ENCODE measurements around the gene SLC22A17.

The SLC22A17 gene

GRCh38 chr14:23361763-23362162, 9.1 kb upstream of the SLC22A17 start:
- DNase-seq (ENCODE audit: low read depth): no peak

DNA sequence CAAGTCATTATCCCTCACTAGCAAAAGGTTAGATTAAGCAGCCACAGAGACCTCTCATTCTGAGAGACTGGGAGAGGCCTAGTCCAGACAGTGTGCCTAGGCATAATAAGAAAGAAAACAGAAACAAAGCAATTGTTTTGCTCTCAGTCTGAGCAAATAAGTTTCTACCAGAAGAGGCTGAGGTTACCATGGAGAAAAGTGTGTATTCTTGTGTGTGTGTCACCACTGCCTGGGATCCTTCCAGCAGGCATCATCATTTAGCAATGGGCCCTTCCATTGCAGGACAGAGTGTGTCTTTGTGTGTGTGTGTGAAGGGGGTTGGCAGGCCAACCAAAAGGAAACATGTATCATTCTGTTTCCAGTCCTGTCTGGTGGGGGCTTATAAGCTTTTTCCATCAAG, 8.6 kb upstream of the SLC22A17 start:
- DNase-seq (ENCODE audit: low read depth): no peak

- DNase-seq (ENCODE audit: low read depth): no peak
Observed at GRCh38 chr14:23360496-23360895, 7.8 kb upstream of the SLC22A17 start.

- DNase-seq (ENCODE audit: low read depth): no peak
Observed at GRCh38 chr14:23359722-23360447, 7.2 kb upstream of the SLC22A17 start.

DNA sequence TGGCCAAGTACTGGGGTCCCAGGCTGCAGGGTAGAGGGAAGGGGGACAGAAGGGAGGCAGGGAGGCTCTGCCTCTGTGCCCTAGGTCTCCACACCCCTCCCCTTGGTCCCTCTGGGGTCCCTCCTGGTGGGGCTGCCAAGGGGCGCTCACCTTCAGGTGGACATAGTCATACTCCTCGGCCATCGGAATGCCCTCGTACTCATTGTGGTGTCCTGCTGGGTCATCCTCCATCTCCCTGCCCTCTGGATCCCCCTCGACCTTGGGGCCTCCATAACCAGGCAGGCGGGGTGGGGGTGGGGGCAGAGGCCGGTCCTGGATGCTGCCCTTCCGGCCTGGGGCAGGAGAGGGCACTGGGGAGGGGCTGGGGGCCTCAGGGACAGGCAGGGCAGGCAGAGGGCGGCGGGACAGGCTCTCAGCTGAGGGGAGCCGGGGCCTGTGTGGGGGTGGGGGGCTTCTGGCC, 6.5 kb upstream of the SLC22A17 start:
- no peak for DNase-seq (ENCODE audit: low read depth)

- no peak for DNase-seq (ENCODE audit: low read depth)
Observed at GRCh38 chr14:23358553-23359166, 6.0 kb upstream of the SLC22A17 start.

DNA sequence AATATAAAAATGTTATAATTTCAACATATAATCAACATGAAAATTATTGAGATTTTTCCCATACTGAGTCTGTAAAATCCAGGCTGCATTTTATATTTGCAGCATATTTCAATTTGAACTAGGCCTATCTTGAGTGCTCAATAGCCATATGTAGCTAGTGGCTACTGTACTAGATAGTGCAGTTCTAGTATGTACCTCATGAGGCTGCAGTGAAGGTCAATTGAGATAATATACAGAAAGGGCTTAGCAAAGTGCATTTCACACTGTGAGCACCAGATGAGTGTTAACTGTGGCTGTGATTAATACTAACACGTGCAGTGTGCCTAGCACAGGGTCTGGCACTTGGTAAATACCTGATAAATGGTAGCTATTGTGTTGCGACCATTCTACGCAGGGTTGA, 5.4 kb upstream of the SLC22A17 start:
- no peak for DNase-seq (ENCODE audit: low read depth)

GRCh38 chr14:23357261-23357660, 4.6 kb upstream of the SLC22A17 start:
- DNase-seq (ENCODE audit: low read depth): no peak

DNA sequence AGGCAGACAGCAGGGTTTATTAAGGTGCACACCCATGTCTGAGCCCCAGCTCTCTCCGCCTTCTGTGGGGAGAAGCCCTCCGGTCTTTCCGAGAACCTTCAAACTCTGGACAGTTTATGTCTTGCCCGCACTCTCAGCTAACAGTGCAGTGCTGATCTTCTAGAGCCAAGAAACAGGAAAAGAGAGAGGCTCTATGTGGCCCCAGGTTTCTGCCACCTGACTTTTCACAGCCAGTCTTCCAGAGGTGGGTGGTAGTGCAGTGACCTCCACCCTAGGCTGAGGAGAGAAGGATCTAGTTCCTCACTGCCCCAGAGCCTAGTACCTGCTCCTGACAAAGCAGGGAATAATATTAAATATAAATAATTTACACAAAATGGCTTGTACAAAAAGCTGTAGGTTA, 4.0 kb upstream of the SLC22A17 start:
- DNase-seq (ENCODE audit: low read depth): no peak

DNA sequence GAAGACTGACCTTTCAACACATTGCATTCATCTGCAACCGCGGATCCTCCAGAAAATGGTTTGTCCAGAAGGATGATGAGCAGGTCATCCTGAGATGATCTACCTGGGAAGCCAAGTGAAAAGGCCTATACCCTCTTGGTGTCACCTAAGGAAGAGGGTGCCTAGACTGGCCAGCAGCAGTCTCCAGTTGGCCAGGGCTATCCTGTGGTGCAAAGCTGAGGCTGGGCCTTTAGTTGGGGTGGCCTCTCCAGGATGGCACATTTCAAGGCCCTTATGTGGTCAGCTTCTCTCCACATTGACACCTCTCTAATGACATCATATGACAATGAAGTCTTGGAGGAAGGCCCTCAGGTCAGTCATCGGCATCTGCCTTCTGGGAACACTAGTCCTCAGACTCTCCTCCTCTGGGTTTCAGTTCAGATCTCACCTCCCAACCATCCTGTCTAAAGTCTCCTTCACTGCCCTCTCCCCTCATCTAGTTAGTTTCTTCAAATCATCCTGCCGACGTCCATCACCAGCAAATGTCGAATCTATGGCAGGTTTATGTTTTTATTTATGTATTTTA, 3.3 kb upstream of the SLC22A17 start:
- DNase-seq (ENCODE audit: low read depth): no peak

- DNase-seq (ENCODE audit: low read depth): no peak
Observed at GRCh38 chr14:23354990-23355389, 2.3 kb upstream of the SLC22A17 start.

GRCh38 chr14:23353433-23353780, 720 bp upstream of the SLC22A17 start:
- DNase-seq (ENCODE audit: low read depth): no peak

- DNase-seq (ENCODE audit: low read depth): no peak
Observed at GRCh38 chr14:23351681-23352505, 794 bp downstream of the SLC22A17 start.

- no peak for DNase-seq (ENCODE audit: low read depth)
Observed at GRCh38 chr14:23349156-23349845, 3.4 kb downstream of the SLC22A17 start.

DNA sequence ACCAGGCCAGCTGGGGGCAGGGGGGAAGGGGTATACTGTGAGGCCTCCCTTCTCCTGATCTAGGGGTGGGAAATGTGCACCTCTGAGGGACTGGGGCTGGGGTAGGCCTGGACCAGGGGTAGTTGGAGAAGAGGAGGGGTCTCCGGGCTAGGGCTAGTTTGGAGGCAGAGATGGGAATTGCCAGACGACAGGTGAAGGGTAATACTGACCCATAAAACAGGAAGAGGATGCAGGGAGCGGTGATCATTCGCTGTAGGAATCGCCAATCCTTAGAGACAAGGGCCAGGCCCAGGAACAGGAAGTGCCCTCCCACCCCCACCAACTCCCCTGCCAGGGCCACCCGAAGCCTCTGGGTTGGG, 4.4 kb downstream of the SLC22A17 start:
- no peak for DNase-seq (ENCODE audit: low read depth)

- DNase-seq (ENCODE audit: low read depth): no peak
Observed at GRCh38 chr14:23347406-23348296, 5.0 kb downstream of the SLC22A17 start.

DNA sequence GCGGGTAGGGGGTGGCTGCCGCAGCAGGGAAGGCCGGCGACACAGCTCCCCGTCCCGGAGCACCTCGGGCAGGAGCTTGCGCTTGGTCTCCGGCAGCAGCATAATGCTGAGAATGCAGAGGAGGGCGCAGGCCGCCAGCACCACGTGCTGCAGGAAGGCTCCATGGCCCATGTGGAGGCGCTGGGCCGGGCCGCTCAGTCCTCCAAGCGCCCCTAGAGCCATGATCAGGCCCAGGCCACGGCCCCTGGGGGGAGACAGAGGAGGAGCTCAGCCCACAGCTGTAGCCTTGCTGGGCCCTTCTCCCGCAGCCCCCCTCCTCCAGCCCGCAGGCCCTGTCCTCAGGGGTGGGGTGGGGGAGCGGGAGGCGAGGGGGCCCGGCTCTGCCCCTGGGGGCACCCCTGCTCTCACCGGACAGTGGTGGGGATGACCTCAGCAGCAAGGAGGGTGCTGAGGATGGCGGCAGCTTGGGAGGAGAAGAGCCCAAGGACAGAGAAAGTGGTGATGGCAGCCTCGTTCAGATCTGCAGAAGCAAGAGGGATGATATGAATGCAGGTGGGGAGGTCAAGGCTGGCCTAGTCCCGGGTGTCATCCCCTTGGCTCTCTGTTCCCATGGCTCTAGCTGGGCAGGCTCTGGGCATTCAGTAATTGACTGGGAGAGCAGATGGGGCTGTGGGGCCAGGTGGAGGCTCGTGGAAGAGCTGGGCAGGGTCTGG, 5.8 kb downstream of the SLC22A17 start:
- DNase-seq (ENCODE audit: low read depth): no peak

GRCh38 chr14:23345987-23346692, 6.5 kb downstream of the SLC22A17 start:
- DNase-seq (ENCODE audit: low read depth): no peak

DNA sequence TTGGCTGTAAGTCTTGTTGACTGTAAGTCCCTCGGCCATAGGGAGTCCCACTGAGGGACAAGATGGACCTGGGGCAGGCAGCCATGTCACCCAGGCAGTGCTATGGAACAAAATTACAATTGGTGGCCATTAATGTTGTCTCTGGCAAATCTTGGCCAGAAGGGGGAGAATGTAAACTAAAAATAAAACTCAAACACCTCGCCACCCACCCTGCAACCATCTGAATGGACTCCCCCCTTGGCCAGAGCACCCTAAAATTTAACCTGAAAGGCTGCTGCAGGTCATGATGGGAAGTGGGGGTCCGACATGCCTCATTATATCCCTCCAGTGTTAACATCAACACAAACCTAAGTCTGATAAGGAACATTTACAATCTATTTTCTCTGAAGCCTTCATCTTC, 8.2 kb downstream of the SLC22A17 start:
- no peak for DNase-seq (ENCODE audit: low read depth)

All from non-pigmented ciliary epithelial cell (primary cell).